GM21447 (cell line): ENCODE measurements around the gene HEATR1.
A peak's percentile ranks its signal among the peaks of the same experiment; 100 is the strongest.

ENCODE experiments used
- ATAC-seq: cut with Tn5 transposase; IDR thresholded peaks from one replicate; pipeline ENCODE4 v1.9.1; 2021; ENCODE audit not compliant: unreplicated experiment

Gene HEATR1

DNA sequence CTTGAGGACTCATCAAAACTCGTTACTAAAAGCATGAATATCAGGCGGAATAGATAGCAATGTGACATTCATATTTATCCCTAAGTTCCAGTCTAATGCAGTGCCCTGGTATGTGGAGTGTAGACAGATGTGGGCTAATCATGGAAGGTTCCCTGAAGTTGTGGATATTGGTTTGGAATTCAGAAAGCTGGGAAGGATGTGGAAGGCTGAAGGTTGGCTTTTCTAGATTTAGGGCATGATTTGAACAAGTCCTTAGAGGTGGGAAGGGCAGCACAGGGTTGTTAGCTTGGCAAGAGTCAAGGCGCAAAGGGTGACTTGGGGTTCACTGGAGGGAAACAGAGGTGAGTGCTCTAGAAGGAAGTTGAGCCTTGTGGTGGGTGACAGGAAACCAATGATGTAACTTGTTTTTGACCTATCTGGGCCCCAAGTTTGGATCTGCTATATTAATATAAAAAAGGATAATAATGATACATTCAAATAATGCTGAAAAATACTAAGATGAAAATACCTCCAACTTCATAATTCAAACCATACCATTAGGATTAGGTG, 58.6 kb downstream of the HEATR1 start:
- no peak for ATAC-seq

DNA sequence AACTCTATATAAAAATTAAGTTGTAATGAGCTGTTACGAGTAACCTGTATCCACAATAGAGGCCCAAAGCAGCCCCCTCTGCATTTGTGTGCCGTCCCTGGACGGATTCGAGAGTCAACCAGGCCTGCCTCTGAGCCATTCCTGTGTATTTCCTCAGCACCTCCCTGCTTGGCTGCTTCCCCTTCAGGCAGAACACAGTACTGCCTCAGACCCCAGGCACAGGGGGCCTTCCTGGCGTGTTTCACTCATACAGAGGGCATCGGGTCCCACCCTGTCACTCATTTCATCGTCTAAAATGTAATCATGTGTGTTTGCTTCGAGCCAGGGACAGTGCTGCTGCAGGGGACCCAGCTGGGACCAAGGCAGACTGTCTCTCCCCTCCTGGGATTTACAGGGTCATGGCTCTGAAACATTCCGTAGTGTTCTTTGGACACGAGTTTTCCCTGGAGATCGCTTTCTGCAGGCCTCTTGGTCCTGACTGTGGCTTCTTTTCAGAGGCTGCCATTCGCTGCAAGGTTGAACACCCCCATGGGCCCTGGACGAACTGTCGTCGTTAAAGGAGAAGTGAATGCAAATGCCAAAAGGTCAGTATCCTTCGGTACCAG, 61.1 kb downstream of the HEATR1 start:
- ATAC-seq = no peak

DNA sequence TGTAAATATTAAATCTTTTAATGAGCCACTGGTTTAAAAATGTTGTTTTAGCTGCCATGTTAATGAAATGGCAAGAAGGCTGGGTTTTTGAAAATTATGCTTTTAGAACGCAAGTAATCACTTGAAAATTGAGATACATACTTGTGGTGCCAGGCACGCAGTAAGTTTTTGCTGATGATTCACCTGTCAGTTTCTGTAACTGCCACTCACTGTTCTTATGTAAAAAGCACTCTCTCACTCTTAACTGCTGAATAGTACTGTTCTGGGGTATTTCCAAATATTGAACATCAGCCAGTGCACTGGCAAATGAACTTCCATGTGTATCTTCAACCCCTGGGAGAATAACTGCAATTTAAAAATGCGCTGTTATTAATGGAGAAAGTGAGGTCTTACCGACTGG, 62.6 kb downstream of the HEATR1 start:
- ATAC-seq = no peak

DNA sequence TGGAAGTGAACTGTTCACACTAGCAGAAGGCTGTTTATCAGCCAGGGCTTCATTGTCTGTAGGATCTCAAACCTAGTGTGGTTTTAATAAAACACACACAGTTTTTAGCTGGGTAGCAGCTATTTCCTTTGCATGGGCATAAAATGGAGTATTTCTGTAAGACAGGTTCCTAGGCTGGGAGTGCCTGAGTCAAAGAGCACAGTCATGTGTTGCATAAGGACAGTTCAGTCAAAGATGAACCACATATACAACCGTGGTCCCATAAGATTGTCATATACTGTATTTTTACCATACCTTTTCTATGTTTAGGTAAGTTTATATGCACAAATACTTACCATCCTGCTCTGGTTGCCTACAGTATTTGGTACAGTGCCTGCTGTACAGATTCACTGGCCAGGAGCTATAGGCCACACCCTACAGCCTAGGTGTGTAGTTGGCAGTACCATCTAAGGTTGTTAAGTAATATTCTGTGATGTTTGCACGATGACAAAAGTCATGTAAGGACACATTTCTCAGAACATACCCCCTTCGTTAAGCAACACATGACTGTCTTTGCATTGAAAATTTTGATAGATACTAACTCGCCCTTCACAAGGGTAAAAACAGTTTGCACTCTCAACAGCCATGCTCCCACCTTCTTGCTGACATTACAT, 63.4 kb downstream of the HEATR1 start:
- no peak for ATAC-seq

DNA sequence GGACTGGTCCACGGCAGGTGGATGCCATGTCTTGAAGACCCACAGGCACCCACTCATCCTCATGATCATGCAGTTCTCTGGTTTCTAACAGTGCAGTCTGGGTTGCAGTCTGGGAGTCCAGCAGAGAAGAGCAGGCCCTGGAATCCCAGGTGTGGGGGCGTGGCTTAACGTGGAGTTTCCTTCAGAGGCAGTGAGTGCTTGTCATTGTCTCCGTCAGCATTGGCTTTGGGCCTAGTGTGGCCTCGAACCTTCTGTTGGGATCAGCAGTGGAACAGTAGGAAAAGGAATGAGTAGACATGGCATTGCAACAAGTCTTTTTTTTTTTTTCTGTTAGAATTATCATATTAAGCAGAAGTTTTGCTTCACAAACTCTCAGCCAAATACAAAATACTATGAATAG, 67.8 kb downstream of the HEATR1 start:
- no peak for ATAC-seq

DNA sequence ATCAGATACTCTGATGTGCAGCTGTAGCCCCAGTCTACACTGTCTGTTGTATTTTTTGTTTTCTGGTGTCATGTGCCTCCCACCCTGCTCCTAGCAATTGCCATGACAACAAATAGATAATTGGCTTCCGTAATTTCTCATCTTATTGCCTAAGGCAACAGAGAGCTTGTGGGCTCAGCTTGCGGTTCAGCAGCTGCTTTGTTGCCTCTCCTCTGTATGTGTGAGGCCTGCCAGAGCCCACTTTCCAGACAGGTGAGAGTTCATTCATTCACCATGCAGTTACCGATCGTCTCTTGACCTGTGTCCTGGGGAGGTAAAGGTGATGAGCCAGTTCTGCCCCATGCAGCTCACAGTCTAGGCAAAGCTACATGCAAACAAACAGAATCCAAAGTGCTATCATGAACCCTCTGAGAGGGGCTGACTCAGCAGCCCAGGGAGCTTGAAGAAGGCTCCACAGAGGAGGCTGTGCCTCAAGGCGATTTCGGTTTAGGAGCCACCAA, 68.6 kb downstream of the HEATR1 start:
- no peak for ATAC-seq

DNA sequence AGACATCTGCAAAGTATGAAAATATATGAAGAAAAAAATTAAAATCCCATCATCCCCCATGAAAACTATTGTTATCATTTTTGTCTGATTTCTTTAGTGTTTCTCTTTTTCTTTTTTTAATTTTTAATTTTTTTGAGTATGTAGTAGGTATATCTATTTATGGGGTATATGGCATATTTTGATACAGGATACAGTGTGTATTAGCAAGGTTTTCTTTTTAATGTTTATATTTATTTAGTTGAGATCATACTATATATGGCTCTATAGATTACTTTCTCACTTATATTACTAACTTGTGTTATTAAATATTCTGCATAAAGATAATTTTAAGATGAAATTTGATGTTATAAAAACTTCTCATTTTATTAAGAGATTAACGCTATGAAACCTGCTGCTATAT, 69.1 kb downstream of the HEATR1 start:
- no peak for ATAC-seq

DNA sequence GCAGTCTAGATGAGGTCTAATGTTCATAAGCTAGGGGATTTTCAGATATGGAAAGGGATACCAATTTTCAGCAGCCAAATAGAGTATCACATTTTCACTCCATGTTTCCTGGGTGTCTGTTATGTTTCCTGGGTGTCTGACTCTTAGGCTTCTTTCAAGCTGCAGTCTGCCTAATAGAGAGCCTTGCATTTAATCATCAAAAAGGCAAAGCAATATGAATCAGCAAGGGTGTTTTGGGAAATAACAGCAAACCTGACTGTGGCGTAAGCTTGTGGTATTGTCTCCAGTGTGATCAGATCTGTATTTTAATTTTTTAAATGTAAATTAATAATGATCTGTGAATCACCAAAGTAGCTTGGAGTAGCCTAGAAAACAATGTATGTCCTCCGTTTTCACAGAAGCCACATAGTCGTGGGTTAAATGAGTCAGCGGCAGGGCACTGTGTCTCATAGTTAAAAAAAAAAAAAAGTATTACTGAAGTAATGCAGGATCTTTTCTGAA, 70.1 kb downstream of the HEATR1 start:
- no peak for ATAC-seq

DNA sequence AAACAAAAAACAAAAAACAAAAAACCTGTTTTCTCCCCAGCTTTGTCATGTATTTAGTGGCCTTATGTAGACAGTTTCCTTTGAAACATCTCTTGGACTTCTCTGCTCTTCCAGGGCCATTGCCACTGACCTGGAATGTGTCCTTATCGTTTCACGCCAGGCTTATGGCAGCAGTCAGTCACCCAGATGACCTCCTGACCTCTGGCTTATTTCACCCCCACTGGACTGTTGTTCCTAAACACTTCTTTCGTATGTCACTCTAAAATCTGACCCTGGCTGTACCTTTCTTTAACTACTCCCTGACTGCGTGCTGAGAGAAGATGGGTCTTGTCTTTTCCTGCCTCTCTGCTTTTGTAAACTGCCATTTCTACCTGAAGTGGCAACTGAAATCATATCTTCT, 71.5 kb downstream of the HEATR1 start:
- no peak for ATAC-seq

DNA sequence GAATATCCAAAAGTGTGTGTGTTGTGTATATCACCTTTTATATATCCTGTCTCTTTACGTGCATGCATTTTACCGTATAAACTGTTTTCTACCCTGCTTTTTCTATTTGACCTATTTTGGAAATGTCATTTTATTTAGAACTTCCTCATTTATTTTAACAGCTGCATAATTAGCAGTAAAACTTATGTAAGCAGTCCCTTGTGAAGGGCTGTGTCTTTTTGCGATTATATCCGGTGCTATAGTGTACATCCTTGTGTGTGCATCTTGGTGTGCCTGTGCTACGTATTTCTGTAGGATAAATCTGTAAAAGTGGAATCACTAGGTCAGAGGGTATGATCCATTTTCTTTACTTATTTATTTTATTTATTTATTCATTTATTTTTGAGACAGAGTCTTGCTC, 73.4 kb downstream of the HEATR1 start:
- no peak for ATAC-seq

DNA sequence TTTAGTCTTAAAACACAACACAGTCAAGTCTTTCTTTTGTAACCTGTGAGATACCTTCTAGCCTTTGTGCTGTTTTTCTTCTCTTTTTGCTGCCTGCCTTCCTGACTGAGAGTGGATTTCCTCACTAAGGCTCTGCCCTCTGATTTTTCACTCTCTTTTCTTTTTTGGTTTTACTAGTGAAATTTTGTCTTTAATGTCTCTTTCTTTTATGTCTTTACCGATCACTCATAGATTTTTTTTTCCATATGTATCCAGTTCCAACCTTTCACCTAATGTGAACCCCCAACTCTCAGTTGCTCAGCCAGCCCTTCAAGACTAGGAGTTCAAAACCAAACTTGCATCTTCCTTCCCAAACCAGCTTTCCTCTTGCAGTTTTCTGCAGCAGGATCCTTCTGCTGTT, 74.0 kb downstream of the HEATR1 start:
- ATAC-seq = no peak

DNA sequence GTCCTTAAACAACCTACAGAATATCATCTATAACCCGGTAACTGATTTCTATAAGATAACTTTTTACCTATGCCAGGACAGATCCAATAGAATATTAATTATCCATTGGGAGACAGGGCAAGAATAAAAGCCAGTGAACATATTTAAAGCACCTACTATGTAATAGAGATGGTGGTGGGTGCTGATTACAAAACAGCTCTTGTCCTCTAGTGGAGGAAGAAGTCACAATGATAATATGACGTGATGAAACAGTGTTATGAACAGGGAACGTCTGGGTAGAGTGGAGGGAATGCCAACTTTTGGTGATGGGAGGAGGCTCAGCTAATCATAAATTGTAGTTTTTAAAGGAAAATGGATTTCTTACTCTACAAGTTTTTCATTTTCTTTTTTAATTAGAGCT, 78.2 kb downstream of the HEATR1 start:
- no peak for ATAC-seq

DNA sequence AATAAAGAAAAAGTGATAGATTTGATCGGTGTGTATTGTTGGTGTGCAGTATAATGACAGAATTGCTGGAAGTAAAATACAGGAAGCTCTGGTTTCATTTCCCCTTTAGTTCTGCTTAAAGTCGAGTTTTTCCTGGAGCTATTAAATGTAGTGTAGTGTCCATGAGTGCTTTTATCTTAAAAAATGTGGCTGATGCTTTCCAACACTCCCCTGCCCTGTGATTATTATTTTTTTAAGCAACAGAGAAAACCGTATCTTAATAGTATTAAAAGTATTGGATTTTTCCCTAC, 79.5 kb downstream of the HEATR1 start:
- peak; percentile 7 for ATAC-seq

DNA sequence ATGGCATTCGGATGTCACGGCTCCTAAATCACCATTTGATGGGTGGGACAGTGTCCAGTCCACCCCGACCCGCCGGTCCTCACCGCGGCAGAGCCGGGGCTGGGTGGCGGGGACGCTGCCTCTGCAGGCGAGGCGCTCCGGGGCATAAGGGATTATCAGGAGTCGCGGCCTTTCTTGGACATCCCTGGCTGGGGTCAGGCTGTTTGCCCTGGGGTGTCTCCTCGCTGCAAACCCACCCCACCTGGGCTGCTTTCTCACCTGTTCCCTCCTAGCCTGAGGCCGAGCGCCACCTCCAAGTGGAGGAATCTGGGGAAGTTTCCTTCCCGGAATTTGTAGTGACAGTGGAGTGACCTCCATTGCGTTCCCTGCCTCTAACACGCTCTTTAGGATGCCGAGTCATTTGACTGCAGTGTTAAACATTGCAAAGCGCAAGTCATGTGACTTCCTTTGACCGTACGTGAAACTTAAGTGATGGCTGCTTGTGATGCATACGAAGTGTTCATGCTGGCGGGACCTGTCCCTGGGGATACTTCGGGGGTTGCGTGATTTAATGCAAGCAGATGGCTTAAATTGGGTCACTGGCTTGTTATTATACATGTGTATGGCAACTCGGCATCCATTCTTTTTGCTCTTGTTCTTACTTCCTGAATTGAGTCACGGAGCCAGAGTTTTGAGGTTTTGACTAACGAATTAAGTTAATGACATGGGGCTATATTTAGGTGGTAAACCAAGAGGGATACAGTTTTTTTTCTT, 80.0 kb downstream of the HEATR1 start:
- peak; percentile 94 for ATAC-seq

DNA sequence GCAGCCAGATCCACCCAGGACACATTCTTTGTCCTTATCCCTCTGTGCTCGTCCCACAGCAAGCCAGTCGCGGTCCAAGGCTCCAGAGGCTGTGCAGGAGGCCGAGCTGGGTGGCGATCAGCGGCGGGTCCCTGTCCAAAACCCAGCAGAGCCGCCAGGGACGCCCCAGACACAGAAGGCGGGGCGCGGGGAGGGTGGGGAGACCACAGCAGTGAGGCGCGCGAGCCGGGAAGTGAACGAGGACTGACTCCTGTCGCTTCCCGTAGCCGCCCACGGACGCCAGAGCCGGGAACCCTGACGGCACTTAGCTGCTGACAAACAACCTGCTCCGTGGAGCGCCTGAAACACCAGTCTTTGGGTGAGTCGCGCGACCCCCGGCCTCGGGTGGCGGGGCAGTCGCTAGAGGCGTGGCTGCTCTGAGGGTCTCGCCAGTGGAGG, 80.6 kb downstream of the HEATR1 start, which contains the start of gene LGALS8:
TSS of gene LGALS8 (plus strand) at position 279 of the 438 bp plus-strand sequence. CDS start 2,089 bp downstream, outside the sequence.
- ATAC-seq = peak; percentile 66

DNA sequence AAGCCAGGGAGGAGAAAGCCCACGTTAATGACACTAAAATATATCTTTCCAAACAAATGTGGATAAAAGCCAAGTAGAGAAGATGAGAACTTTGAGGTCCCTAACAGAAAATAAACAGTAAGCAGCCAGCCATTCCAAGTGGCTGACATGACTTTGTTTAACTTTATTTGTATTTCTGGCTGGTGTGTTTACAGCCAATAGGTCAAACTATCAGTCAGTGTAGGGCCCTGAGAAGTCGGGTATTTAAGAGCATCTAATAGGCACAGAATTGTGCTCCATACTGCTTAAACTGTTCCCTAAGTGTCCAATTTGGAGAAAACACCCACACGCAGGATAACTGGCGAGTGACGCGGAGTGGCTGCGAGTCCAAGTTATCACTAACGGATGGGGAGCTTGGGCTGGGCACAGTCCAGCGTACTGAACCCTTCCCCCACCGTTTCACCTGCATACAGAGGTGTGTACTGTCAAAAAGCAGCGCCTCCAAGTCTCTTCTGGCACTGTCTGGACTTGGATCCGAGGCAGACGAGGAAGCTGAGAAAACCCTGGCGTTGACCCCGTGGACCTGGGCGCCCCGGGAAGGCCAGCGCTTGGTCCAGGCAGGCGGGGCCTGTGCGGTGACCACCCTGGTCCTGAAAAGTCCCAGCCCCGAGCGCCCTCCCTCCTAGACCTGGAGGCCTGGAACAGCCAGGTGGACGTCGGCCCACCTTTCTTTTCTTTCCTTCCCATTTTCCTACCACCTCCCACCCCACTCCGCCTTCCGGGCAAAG, 81.2 kb downstream of the HEATR1 start:
- ATAC-seq = peak; percentile 3

DNA sequence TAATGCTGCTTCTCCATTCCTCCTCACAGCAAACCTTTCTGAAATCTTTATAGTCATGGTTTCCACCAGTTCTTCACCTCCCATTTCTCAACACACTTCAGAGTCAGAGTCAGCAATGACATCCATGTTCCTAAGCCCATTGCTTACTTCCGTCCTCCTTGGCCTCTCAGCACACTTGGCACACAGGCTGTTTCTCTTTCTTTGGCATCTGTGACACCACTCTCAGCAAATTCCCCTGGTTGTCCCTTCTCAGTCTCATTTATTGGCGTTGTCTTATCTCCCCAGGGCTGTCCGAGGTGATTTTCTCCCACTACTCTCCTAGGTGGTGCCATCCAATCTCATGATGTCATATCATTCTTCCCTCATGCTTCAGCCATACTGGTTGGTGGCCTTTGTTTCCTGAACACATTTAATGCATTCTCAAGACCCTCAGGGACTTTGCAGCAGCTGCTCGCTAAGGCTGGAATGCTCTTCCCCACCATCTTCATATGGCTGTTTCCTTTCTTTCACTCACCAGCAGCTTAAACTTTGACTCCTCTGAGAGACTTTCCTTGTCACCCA, 83.8 kb downstream of the HEATR1 start:
- ATAC-seq = no peak

DNA sequence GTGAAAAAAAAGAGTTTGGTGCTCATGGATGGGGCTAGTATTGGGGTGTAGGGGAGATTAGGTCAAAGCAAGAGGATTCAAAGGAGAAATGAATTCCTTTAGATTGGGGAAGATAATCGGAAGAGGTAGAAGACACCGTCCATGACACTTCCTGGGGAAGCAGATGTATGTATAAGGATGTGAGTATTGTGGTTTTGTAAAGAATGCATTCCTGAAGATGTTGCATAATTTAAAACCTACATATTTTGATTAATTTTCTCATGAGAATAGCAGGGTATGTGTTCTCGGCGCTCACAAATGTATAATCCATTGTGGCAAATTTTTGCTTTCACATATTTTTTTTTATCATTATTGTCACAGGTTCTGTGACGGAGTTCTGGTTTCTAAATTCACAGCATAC, 86.0 kb downstream of the HEATR1 start:
- ATAC-seq = no peak

DNA sequence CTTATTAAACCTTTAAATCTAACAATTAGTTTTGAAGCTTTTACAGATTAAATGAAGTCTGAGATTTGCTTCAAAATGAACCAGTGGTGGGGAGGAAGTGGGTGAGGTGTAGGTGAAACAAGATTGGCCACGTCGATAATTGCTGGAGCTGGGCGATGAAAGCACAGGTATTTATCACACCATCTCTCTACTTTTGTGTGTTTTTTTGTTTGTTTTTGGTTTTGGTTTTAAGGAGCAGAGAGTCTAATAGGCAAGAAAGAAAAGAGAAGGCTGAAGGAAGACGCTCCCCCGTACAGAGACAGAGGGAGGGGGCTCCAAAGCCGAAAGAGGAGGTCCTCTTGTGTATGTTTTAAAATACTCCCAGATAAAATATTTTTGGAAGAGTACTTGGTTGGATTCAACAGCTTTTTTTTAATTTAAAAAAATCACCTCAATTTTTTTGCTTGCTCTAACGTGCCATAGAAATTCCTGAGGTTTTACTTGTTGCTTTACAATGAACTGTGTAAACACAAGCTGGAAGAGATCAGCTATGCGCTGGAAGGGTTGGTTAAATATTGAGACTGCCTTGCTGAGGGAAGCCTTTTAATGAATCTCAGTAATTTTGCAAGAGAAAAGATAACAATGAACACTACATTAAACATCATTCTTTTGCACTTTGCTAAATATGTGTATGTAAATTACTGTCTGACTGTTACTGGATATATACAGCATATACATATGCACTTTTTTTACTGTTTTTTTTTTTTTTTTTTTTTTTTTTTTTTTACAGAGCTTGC, 87.2 kb downstream of the HEATR1 start:
- ATAC-seq = no peak

DNA sequence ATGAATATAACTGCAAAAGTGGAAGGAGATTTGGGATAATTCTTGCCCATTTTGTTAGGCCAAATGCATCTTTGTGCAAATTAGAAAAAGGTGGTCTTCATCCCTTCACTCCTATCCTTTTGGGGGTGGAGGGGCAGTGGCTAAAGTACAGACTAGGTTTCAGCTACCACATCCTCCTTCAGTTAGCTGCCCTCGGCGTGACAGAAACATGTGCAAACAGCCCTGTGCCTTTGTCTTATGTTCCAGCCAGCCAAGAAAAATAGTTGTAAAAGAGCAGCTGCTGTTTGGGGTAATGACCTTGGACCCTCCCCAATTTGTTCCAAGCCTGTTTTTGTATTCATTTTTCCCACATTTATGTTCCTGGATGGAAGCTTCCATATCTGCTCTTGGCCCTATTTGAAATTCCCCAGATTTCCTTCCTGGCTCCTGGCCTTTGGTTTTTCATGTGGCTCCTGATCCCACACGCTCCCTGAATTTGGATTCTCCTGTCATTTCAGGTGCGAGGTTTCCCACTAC, 88.8 kb downstream of the HEATR1 start:
- no peak for ATAC-seq
